OCI-LY1 (cell line): ENCODE data around the gene BCHE.

Experiments
- H2AFZ ChIP-seq: fragments of 200-600 bp; sonication (generic), shearing (Covaris generic); 2 replicates; pipeline ENCODE4 v1.6.0; 2014; ENCODE audit warnings: antibody characterized with exemption, mild to moderate bottlenecking, low read length
- H3F3A ChIP-seq: fragments of 200-600 bp; sonication (generic), shearing (Covaris generic); 2 replicates; pipeline ENCODE4 v1.6.0; 2014; ENCODE audit warnings: mild to moderate bottlenecking, antibody characterized with exemption, low read length, moderate library complexity; ENCODE audit not compliant: insufficient read depth
- H3K27ac ChIP-seq: fragments of 200-600 bp; sonication (generic); 2 replicates; pipeline ENCODE4 v1.5.1; 2014; ENCODE audit warnings: low read length, mixed run types, mild to moderate bottlenecking, low read depth; ENCODE audit not compliant: poor library complexity, severe bottlenecking
- H3K27me3 ChIP-seq: fragments of 200-600 bp; sonication (generic); 2 replicates; pipeline ENCODE4 v1.6.0; 2014; ENCODE audit warnings: antibody characterized with exemption, mild to moderate bottlenecking, low read length, moderate library complexity; ENCODE audit not compliant: insufficient read depth
- H3K36me3 ChIP-seq: fragments of 200-600 bp; sonication (generic); 2 replicates; pipeline ENCODE4 v1.6.1; 2014; ENCODE audit warnings: mild to moderate bottlenecking, antibody characterized with exemption, low read length, moderate library complexity, mixed read lengths; ENCODE audit not compliant: insufficient read depth
- H3K4me1 ChIP-seq: fragments of 200-600 bp; sonication (generic); 2 replicates; pipeline ENCODE4 v1.5.1; 2014; ENCODE audit warnings: mild to moderate bottlenecking, low read length, moderate library complexity; ENCODE audit not compliant: insufficient read depth, severe bottlenecking
- H3K4me2 ChIP-seq: fragments of 200-600 bp; sonication (generic), shearing (Covaris generic); 2 replicates; pipeline ENCODE4 v1.6.1; 2014; ENCODE audit warnings: low read length
- H3K4me3 ChIP-seq: fragments of 200-600 bp; sonication (generic); 2 replicates; pipeline ENCODE4 v1.5.1; 2014; ENCODE audit warnings: low read length, low read depth, mild to moderate bottlenecking, mixed read lengths; ENCODE audit not compliant: poor library complexity, severe bottlenecking
- H3K79me2 ChIP-seq: fragments of 200-600 bp; shearing (Covaris generic); 2 replicates; pipeline ENCODE4 v1.6.1; 2016; ENCODE audit warnings: mixed run types, low read length, mixed read lengths; ENCODE audit not compliant: insufficient read depth
- H3K9ac ChIP-seq: fragments of 200-600 bp; sonication (generic), shearing (Covaris generic); 2 replicates; pipeline ENCODE4 v1.6.1; 2014; ENCODE audit warnings: mild to moderate bottlenecking, low read length, mixed read lengths
- H3K9me2 ChIP-seq: fragments of 200-600 bp; sonication (generic), shearing (Covaris generic); 2 replicates; pipeline ENCODE4 v1.6.1; 2014; ENCODE audit warnings: low read depth, mild to moderate bottlenecking, low read length, mixed read lengths
- H3K9me3 ChIP-seq: fragments of 200-600 bp; shearing (Covaris generic); 2 replicates; pipeline ENCODE4 v1.6.1; 2014; ENCODE audit warnings: low read length, mixed read lengths
- H4K20me1 ChIP-seq: fragments of 200-600 bp; sonication (generic), shearing (Covaris generic); 2 replicates; pipeline ENCODE4 v1.6.0; 2016; ENCODE audit warnings: mild to moderate bottlenecking, low read length; ENCODE audit not compliant: insufficient read depth
- CTCF ChIP-seq: fragments of 200-600 bp; sonication (generic), shearing (Covaris generic); IDR thresholded peaks from 2 replicates; pipeline ENCODE4 v1.5.1; 2017; ENCODE audit warnings: mild to moderate bottlenecking, antibody characterized with exemption, low read length, moderate library complexity, mixed read lengths
- EZH2 ChIP-seq: fragments of 200-600 bp; sonication (generic), shearing (Covaris generic); IDR thresholded peaks from 2 replicates; pipeline ENCODE4 v1.8.0; 2017; ENCODE audit warnings: borderline replicate concordance, mixed run types, mild to moderate bottlenecking, antibody characterized with exemption, low read length, moderate library complexity, mixed read lengths

BCHE gene

GRCh38 chr3:165827883-165828282, 9.3 kb downstream of the BCHE start:
- no peaks in the 10 kb centered on the region for H3K27me3 ChIP-seq
- H3K36me3 ChIP-seq: no peaks in the 10 kb centered on the region
- no peak overlapping the region for H3K4me2 ChIP-seq
- no peak overlapping the region for H3K27ac ChIP-seq
- no peaks in the 10 kb centered on the region for H4K20me1 ChIP-seq
- TF ChIP-seq EZH2: no peak
- no peak for TF ChIP-seq CTCF
- H2AFZ ChIP-seq: no peak overlapping the region
- H3K9ac ChIP-seq: no peak overlapping the region
- no peaks in the 10 kb centered on the region for H3K9me2 ChIP-seq
- no peak overlapping the region for H3K4me3 ChIP-seq
- no peaks in the 10 kb centered on the region for H3F3A ChIP-seq
- no peaks in the 10 kb centered on the region for H3K79me2 ChIP-seq
- no peaks in the 10 kb centered on the region for H3K4me1 ChIP-seq
- no peaks in the 10 kb centered on the region for H3K9me3 ChIP-seq

- Histone ChIP-seq H3K9me2 (no peaks in the 10 kb centered on the region), H3K27me3 (no peaks in the 10 kb centered on the region), H2AFZ (no peak overlapping the region), H3K4me2 (no peak overlapping the region), H3K9ac (no peak overlapping the region), H3K4me1 (no peaks in the 10 kb centered on the region), H3K36me3 (no peaks in the 10 kb centered on the region), H3F3A (no peaks in the 10 kb centered on the region), H3K4me3 (no peak overlapping the region), H4K20me1 (no peaks in the 10 kb centered on the region), H3K79me2 (no peaks in the 10 kb centered on the region), H3K9me3 (no peaks in the 10 kb centered on the region), H3K27ac (no peak overlapping the region)
- TF ChIP-seq CTCF: no peak
- TF ChIP-seq EZH2: no peak
Measured at GRCh38 chr3:165827233-165827632, 10.0 kb downstream of the BCHE start.

GRCh38 chr3:165820671-165821123, 16.5 kb downstream of the BCHE start:
- H3K9ac ChIP-seq: no peak overlapping the region
- no peaks in the 10 kb centered on the region for H3K27me3 ChIP-seq
- no peaks in the 10 kb centered on the region for H3K4me1 ChIP-seq

More at GRCh38 chr3:165820671-165821123, 16.5 kb downstream of the BCHE start:
- TF ChIP-seq EZH2 (no peak), CTCF (no peak)
- Histone ChIP-seq H3K4me2 (no peak overlapping the region), H3K27ac (no peak overlapping the region), H3K79me2 (no peaks in the 10 kb centered on the region), H3F3A (0 out of 2 replicates have a peak, but pooled peaks cover 3% of the 10 kb centered on the region), H3K9me2 (no peaks in the 10 kb centered on the region), H4K20me1 (no peaks in the 10 kb centered on the region), H3K4me3 (no peak overlapping the region), H3K9me3 (no peaks in the 10 kb centered on the region), H2AFZ (no peak overlapping the region), H3K36me3 (no peaks in the 10 kb centered on the region)
